ENCODE results near the gene ZNF234.

- TF ChIP-seq POLR2A (IDR thresholded peaks at IDR 0.05; ENCODE audit: low read length) (no peak), GATA1 (IDR thresholded peaks at IDR 0.05; ENCODE audit: low read depth, low read length) (no peak)
Observed at GRCh38 chr19:44112802-44113137, 28.6 kb upstream of the ZNF234 start.
